Stimulated activated naive CD4-positive, alpha-beta T cell treated with Interleukin-2 at 50 U/mL for 16 hours (primary cell): ENCODE measurements around the gene IL17B.
A peak's percentile ranks its signal among the peaks of the same experiment; 100 is the strongest.

Experiments
- DNase-seq: peaks from one replicate; lab custom pipeline; 2025; lab: John Stamatoyannopoulos, UW

Gene IL17B

DNA sequence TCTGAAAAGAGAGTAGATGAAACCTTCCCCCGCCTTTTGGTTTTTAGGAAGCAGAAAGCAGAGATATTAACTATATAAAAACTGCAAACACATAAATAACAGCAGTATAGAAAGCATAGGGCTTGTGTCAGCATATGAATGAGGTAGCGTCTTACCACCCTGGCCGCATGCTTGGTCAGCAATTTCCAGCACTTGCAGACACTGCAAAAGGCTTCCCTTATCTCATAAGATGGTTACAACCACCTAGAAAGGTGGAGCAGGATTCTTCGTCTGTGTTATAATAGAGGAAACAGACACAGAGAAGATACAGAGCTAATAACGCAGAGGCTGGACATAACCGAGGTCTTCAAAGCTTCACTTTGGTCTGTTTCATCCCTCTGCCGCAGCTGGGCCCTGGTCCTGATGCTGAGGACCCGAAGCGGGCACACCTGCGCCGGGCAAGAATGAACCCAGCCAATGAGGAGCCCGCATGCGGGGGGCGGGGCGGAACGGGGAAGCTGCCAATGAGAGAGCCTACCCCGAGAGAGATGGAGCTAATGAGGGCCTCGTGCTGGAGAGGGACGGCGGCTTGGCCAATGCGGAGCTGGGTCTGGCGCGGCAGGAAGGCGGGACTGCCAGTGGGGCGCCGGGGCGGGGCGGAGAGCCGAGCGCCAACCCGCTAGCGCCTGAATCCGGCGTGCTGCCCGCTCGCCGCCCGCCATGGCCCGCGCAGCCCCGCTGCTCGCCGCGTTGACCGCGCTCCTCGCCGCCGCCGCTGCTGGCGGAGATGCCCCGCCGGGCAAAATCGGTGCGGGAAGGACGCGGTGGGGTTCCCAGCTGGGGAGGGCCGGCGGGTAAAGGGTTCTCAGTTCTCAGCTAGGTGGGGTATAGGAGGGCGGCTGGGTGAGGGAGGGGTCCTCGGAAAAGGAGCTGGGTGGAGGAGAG, 21.5 kb downstream of the IL17B start, which contains the start of gene PCYOX1L:
PCYOX1L (plus strand) TSS at position 677 of the 924 bp plus-strand sequence; CDS start at position 700, 23 bp downstream.
- peak; percentile 97 for DNase-seq

DNA sequence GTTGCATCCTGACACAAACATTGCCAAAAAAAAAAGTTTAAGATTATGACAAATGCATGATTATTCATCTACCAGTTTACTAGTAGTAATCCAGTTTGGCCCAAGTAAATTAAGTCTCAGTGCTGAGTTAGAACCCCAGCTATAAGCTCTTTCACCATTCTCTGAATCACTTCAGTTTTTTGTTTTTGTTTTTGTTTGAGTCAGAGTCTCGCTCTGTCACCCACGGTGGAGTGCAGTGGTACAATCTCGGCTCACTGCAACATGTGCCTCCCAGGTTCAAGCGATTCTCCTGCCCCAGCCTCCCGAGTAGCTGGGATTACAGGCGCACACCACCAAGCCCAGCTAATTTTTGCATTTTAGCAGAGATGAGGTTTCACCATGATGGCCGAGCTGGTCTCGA, 22.7 kb downstream of the IL17B start:
- DNase-seq: peak; percentile 27

DNA sequence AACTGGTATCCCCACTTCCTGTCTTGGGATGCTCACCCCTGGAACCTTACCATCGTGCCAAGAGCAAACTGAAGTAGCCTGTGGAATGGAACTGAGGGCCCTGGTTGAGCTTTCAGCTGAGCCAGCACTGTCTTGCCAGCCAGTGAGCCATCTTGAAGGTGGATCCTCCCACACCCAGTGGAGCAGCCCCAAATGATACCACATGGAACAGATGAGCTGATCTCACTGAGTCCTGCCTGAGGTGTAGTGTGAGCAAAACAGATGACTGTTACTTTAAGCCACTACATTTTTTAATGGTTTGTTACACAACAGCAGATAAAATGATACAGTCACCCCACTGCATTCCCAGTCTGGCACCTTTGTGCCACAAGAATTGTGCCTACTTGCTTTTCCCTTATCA, 23.4 kb downstream of the IL17B start:
- DNase-seq: no peak

DNA sequence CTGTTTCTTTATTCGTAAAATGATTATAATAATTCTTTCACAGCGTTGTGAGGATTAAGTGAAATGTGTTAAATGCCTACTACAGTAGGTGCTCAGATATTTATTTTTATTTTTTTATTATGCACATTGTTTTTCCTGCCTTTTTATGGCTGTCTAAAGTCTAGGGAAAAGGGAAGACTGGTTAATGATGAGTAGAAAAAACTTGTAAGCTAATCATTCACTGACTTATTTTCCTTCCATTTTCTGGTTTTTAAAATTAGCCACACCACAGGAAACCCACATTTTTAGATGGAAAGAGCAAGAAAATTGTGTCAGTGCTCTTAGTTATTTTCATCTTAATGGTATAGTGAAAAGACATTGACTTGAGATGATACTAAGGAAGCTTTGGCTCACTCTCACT, 25.2 kb downstream of the IL17B start:
- no peak for DNase-seq

DNA sequence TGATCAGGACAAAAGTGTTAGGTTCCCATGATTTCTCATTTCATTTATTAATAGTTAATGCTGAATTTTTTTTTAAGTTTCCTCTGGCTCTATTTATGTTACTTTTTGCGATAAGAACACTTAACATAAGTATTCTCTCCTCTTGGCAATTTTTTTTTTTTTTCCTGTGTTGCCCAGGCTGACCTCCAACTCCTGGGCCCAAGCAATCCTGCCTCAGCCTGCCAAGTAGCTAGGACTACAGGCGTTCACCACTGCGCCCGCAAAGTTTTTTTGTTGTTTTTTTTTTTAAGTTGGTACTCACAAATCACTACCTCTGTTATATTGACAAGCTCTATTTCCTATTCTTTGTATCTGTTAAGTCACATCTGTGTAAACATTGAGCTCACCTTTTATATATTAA, 26.9 kb downstream of the IL17B start:
- DNase-seq: no peak

DNA sequence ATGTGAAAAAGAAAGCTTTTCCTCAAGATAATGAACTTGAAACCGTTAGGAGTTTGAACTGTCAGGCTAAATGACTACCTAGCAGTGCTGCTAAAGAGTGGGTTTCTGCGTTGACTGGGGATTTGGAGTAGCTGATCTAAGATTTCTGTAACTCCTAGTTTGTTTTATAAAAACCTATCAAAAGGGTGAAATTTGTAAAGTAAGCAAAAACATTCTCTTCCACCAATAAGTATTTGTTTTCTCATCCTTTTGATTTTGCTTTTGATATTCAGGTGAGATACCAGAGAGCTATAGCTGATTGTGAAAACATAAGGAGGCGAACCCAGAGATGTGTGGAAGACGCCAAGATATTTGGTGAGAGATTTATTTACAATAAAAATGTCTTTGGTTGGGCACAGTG, 29.7 kb downstream of the IL17B start:
- no peak for DNase-seq

DNA sequence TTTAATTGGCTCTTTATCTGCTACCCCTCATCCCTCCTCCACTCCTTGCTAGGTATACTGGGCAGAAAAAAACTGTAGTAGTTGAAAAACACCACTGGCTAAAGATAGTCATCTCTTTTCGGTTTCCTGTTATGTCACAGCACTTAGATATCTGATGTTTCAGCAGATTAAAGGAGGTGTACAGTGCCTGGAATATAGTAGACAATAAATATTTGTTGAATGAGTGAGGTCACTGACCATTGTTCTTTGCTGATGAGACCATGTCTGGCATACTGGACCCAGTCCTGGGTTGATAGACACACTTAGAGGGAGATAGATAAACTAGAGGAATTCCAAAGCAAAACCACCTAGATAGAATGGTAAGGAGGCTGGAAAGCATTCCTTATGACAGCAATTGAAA, 30.6 kb downstream of the IL17B start:
- no peak for DNase-seq

DNA sequence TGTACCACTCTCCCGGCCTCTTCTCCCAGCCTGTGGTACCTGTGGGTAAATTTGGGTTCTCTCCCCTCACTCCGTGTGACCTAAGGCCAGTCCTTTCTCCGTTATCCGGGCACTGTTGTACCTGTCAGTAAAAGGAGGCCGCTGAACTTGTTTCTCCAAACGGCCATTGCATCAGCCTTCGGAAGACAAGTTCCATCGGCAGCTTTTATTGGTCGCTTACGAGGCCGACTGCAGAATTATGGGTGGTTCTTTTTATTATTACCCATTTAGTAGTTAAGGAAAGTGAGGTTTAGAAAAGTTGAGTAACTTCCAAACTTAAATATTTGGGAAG, 33.2 kb downstream of the IL17B start:
- DNase-seq: peak; percentile 30

DNA sequence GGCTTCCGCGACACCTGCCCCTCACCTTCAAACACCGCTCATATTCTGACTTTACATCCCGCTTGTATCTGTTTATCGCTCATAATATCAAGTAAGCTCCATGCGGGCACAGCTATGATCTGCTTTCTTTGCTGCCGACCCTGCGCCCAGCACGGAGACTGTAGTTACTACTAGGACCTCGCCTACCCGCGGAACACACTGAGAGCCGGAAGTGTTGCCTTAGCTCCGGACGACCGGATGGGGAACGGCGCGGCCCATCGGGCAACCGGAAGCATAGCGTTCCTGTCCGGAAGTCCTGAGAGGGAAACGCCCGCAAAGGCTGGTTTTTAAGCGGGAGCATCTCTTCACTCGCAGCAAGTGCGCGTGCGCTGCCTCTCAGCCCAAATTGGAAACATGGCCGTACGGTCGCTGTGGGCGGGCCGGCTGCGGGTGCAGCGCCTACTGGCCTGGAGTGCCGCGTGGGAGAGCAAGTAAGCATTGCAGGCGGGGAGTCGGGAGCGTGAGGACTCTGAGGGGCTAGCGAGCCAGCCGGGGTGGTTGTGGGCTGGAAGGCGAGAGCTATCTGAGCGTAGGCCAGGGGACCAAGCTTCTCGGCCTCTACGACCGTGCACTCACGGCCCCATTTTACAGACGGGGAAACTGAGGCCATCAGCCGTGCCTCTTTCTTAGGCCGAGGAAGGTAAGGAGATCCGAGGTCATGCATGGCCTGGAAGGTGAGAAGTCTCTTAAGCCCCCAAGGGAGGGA, 33.8 kb downstream of the IL17B start, which contains the start of gene GRPEL2:
GRPEL2 (plus strand) TSS at position 353 of the 745 bp plus-strand sequence; CDS start at position 394, 41 bp downstream.
- DNase-seq: peak; percentile 95

DNA sequence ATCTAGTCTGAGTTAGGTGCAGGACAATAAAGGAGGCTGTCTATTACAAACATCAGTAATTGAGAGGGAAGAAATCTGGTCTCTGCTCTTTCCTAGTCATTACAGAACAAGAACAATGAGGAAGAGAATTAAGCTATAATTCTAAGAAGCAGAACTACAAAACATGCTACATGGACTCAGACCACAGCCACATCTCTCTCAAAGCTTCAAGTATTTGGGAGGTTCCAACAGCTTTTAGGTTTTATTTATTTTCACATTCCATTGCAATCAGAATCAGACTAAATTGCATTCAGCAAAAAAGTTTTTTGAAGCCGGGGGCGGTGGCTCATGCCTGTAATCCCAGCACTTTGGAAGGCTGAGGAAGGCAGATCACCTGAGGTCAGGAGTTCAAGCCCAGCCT, 34.9 kb downstream of the IL17B start:
- no peak for DNase-seq

DNA sequence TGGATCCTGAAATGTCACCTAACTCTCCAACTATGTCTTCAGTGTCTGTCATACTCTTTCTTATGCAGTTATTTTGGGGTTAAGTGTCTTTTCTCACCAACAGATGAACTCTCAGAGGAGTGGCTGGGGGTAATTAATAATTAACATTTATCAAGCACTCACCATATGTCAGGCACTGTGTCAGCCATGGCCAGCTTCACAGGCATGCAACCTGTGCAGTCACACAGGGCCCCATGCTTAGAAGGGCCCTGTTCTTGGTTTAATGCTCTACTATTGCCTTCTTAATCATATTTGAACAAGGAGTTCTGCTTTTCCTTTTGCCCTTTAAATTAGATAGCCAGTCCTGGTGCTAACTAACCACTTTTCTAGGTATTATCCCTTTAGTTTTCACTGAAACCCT, 37.2 kb downstream of the IL17B start:
- DNase-seq: no peak

DNA sequence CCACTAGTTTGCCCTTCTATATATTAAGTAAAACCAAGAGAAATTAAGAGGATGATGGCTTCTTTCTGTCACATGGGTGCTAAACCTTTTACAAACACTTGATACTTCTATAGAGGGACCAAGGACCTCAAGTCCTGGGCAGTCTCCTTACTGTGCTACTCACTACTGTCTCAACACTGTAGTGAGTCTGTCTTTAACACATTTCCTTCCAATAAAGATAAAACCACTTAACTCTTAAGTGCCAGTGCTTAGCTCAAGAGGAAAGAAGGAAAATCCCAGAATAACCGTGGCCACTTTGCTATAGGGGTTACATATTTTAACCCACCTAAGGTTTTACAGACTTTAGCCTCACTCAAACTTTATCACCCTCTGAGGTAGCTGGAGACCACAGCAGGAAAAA, 38.2 kb downstream of the IL17B start:
- DNase-seq: no peak

DNA sequence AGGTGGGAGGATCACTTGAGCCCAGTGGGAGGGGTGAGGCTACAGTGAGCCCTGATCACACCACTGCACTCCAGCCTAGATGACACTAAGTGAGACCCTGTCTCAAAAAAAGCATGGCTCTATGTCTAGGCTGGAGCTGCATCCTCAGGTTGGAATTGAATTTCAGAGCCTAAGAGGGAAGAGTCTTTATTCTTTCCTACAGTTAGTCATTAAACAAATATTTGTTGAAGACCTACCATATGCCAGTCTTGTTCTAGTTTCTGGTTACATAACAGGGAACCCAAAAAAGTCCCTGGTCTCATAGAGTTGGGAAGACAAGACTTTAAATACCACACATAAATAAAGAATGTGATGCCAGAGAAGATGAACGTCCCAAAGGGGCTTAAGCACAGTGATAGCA, 40.7 kb downstream of the IL17B start:
- no peak for DNase-seq

DNA sequence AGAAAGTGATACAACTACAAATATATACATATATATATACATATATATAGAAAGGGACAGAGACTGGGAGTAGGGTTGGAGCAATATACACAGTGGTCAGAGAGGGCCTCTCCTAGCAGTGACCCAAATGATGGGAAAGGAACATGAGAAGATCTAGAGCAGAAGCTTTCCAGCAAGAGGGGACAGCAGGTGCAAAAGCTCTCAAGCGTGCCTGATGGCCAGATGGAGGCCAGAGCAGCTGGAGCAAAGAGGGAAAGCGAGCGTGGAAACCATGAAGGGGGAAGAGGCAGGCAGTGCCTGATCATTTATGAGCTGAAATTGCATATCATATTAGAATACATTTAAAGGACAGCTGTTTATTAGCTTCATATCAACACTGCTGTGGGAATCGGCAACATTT, 41.4 kb downstream of the IL17B start:
- DNase-seq: no peak

DNA sequence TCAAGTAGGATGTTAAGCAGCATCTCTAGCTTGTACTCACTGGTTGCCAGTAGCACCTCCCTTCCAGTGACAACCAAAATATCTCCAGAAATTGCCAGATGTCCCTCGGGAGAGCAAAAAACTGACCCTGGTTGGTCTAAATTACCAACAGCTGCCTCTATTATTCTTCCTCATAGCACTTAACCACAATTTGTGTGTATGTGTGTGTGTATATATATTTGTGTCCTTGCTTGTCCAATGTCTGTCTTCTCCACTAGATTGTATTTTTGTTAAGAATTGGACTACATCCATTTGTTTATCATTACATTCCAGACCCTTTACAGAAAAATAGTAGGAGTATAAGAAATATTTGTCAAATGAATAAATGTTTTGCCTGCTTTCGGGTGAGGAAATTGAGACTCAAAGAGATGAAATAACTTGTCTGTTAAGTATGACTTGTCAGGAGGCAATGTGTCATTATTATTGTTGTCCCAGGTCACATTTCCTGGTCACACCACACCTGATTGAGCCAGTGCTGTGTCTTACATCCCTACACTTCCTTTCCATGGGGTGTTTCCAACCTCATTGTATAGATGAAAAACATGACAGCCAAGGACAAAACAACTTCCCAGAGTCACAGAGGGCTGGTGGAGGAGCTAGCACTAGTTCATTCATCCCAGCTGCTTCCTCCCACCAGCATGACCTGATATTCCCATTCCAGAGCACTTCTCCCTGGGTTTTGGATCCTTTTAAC, 45.2 kb downstream of the IL17B start:
- DNase-seq: no peak

DNA sequence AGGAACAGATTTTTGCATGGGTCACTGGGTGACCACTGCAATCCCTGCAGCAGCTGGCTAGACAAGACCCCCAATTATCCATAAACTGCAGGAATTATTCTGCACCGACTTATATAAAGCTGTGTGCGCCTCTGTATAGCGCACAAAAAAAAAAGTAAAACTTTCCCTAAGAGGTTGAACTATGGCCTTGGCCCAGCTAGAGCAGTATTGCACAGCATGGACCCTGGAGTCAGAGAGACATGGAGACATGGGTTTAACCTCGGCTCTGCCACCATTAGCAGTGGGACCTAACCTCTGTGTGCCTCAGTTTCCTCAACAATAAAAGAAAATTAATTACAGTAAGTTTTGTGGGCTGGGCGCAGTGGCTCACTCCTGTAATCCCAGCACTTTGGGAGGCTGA, 50.9 kb downstream of the IL17B start:
- DNase-seq: no peak

DNA sequence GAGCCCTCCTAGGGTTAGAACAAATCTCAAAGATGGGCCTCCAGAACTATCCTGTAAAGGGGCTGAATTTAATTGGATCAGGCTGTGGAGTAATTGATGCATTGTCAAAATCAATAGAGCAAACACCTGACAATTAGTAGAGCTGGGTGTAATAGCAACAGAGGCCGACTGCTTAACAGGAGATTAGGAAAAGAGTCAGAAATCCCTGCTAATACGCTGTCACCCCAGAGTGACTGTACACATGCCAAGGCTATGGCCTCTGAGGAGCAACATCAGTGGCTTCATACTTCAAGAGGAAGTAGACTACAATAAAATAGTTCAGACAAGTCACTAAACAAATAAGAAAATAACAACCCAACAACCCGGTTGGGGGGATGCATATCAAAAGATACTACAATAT, 52.5 kb downstream of the IL17B start:
- DNase-seq: no peak

DNA sequence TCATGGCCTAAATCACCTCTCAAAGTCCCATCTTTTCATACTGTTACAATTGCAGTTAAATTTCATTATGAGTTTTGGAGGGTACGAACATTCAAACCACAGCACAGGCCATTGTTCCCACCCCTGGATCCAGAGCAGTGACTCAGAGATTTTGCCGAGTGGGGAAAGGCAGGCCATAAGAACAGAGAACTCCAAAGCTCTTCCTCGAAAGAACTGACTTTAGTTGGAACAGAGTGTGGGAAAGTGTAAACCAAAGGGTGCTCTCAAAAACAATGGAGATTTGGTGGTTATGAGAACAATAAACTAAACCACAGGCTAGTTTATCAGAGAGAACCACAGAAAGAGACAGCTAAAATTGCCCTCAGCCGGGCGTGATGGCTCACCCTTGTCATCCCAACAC, 53.2 kb downstream of the IL17B start:
- DNase-seq: no peak

DNA sequence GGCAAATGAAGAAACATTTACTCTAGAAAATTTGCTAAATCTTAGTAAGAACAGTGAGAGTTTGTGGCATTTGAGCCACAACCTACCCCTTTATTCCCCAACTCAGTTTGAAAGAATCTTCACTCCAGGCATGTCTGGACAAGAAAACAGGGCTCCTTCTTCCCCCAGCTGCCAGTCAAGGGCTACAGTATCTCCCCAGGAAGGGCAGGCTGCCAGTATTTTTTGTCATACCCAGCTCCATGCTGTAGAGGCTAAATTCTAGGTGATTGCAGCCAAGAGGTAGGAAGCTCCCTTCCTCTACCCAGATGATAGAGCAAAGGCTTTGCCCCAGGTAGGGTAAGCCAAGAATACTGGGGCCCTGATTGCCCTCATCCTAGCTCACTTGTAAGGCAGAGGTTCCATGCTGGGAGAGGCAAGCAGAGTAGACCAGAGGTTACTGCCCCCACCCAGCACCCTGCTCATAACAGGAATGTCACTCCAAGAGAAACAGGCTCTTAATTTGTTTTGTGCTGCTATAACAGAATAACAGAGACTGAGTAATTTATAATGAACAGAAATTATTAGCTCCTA, 53.8 kb downstream of the IL17B start:
- DNase-seq: no peak

DNA sequence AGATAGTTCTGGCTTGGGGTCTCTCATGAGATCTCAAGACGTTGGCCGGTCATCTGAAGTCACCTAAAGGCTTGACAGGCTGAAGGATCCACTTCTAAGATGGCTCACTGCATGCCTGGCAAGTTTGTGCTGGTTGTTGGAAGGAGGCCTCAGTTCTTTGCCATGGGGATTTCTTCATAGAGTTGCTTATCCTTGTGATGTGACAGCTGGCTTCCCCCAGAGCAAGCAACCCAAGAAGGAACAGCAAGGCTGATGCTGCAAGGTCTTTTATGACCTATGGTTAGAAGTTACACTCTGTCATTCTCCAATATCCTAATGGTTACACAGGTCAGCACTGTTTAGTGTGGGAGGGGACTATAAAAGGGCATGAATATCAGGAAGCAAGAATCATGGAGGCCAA, 54.5 kb downstream of the IL17B start:
- DNase-seq: no peak
